ENCODE measurements around the gene GSTM5.

The GSTM5 gene

DNA sequence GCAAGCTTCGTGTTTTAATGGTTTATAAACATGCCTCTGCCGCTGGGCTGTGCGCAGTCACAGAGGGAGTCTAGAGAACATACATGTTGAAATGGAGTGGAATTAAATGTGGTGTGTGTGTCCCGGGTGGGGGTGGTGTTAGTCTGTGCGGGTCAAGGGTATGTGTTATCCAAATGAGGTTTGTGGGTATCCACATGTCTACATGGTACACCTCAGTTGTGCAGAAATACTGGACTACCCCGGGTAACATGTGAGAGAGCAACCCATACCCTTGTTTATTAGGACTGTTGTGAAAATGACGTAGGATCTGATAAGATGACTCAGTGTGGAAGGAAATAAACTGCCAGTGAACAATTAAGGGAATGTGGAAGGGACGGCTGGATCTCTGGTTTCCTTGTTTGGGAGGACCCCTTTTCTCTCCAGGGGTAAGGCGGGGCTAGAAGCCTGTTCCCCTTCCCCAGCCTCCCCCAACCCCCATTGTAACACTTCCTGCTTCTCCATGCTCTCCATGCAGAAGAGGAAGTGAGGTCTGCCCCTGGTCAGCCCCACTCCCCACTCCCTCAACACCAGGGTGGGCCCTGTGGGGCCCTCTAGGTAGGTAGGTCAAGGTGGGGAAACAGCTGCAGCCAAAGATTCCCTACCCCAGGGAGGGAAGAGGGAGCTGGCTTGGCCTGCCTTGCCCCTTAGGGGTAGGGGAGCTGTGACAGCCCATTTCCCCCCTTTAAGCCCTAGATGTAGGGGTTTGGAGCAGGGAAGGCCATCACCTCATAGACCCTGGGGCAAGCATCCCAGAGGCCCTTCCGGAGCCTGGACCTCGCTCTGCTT, 51.0 kb downstream of the GSTM5 start:
- no peak overlapping the region for H2BK15ac ChIP-seq (ENCODE audit: low read length)
- no peak overlapping the region for H4K91ac ChIP-seq (ENCODE audit: low read depth, low read length, poor library complexity)
- no peak for DNase-seq (ENCODE audit: low spot score)
- no peak overlapping the region for H3K4me3 ChIP-seq (ENCODE audit: low read length in 2 of 2)
- WGBS, 2 donors (ENCODE audit: extremely low coverage in 2 of 2, insufficient read length in 2 of 2, insufficient replicate concordance in 1 of 2): no CpG with 5 or more reads among the region's 11 CpGs
- H2BK5ac ChIP-seq (ENCODE audit: low read length): no peak overlapping the region
- peak overlapping the region; percentile 73 for H2AK5ac ChIP-seq (ENCODE audit: low read depth, low read length)
- peaks cover 0 to 7% of the 10 kb centered on the region in 2 donors for H3K4me1 ChIP-seq (ENCODE audit: control insufficient read depth in 2 of 2, insufficient read depth in 1 of 2, low read depth in 1 of 2, low read length in 2 of 2)
- no peak overlapping the region for H3K4me2 ChIP-seq (ENCODE audit: insufficient read depth, low read length, poor library complexity, severe bottlenecking)
- no peak overlapping the region for H3K4ac ChIP-seq (ENCODE audit: low read length)
- H2BK12ac ChIP-seq (ENCODE audit: low read length): no peak overlapping the region
- H4K8ac ChIP-seq (ENCODE audit: low read depth, low read length): no peak overlapping the region
- H3K36me3 ChIP-seq (replicated peaks in 1 of 2; ENCODE audit: control insufficient read depth in 2 of 2, insufficient read depth in 2 of 2, low read length in 2 of 2): no peaks in the 10 kb centered on the region
- no peak overlapping the region for H2AFZ ChIP-seq (ENCODE audit: low read length)
- H3K18ac ChIP-seq (ENCODE audit: low read length): peak overlapping the region; percentile 3
- H3K23ac ChIP-seq (ENCODE audit: low read depth, low read length, poor library complexity): no peak overlapping the region
- no peak overlapping the region for H2BK120ac ChIP-seq (ENCODE audit: low read depth, low read length)
- H3K9me3 ChIP-seq (replicated peaks in 1 of 2; ENCODE audit: control insufficient read depth in 2 of 2, insufficient read depth in 1 of 2, low read depth in 1 of 2, low read length in 2 of 2): no peaks in the 10 kb centered on the region
- no peak overlapping the region for H3K14ac ChIP-seq (ENCODE audit: low read length)
- no peak overlapping the region for H3K9ac ChIP-seq (ENCODE audit: low read depth, low read length, poor library complexity)
- H3K27ac ChIP-seq (replicated peaks; ENCODE audit: low read length): no peak overlapping the region
- no peaks in the 10 kb centered on the region for H3K79me1 ChIP-seq (ENCODE audit: low read depth, low read length)
- peaks cover 0 to 36% (median 0%) of the 10 kb centered on the region in 3 experiments for H3K27me3 ChIP-seq (ENCODE audit: control insufficient read depth in 3 of 3, insufficient read depth in 3 of 3, low read depth in 1 of 3, low read length in 3 of 3)

DNA sequence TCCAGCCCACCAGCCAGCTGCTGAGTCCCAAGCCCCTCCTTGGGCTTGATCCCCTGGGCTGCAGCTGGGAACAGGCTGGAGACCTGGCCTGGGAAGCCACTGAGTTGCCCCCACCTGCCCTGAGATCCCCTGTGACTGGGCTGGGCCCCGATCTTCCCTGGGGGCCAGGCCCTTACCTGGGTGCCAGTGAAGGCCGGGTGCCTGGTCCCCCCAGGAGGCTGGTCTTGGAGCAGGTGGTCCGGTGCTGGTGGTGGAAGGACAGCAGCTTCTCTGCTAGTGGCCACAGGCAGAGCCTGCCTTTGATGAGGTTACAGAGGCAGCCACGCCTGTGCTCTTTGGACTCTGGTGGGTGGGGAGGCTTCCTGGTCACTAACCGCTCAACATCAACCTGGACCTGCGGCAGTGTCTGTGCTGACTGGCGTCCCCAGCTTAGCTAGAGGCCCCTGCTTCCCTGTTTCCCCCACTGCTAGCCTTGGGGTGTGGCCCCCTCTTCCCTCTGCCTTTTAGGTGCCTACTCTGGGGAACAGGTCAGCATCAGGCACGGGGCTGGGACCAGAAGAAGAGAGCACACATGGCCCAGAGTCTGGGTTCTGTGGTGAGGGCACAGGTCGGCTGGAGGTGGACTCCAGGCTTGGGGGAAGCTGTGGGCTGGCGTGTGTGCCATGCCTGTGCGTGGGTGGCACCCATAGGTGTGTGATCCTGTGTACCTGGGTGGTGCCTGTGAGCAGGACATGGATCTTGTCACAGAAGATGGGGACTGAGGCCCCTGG, 51.8 kb downstream of the GSTM5 start, which contains the start of gene EPS8L3:
Gene EPS8L3 (minus strand): TSS at position 278 of the 770 bp plus-strand sequence. CDS start 2,174 bp downstream, outside the sequence.
- no peak within 1 kb of the TSS for H2AFZ ChIP-seq (ENCODE audit: low read length)
- no peak for DNase-seq (ENCODE audit: low spot score)
- H3K36me3 ChIP-seq (replicated peaks in 1 of 2; ENCODE audit: control insufficient read depth in 2 of 2, insufficient read depth in 2 of 2, low read length in 2 of 2): no peaks in the 10 kb centered on the region
- no peak within 1 kb of the TSS for H4K8ac ChIP-seq (ENCODE audit: low read depth, low read length)
- H3K4me3 ChIP-seq (ENCODE audit: low read length in 2 of 2): no peak within 1 kb of the TSS
- H2BK12ac ChIP-seq (ENCODE audit: low read length): no peak within 1 kb of the TSS
- peak within 1 kb of the TSS; percentile 82 for H4K91ac ChIP-seq (ENCODE audit: low read depth, low read length, poor library complexity)
- peak within 1 kb of the TSS; percentile 73 for H2AK5ac ChIP-seq (ENCODE audit: low read depth, low read length)
- H3K18ac ChIP-seq (ENCODE audit: low read length): peak within 1 kb of the TSS; percentile 46
- H3K14ac ChIP-seq (ENCODE audit: low read length): peak within 1 kb of the TSS; percentile 64
- H3K9ac ChIP-seq (ENCODE audit: low read depth, low read length, poor library complexity): peak within 1 kb of the TSS; percentile 13
- no peak within 1 kb of the TSS for H3K4me2 ChIP-seq (ENCODE audit: insufficient read depth, low read length, poor library complexity, severe bottlenecking)
- H3K23ac ChIP-seq (ENCODE audit: low read depth, low read length, poor library complexity): peak within 1 kb of the TSS; percentile 21
- H3K4ac ChIP-seq (ENCODE audit: low read length): no peak within 1 kb of the TSS
- no peaks in the 10 kb centered on the region for H3K79me1 ChIP-seq (ENCODE audit: low read depth, low read length)
- no peaks in the 10 kb centered on the region for H3K9me3 ChIP-seq (replicated peaks in 1 of 2; ENCODE audit: control insufficient read depth in 2 of 2, insufficient read depth in 1 of 2, low read depth in 1 of 2, low read length in 2 of 2)
- no peak within 1 kb of the TSS for H2BK120ac ChIP-seq (ENCODE audit: low read depth, low read length)
- H2BK15ac ChIP-seq (ENCODE audit: low read length): no peak within 1 kb of the TSS
- H2BK5ac ChIP-seq (ENCODE audit: low read length): no peak within 1 kb of the TSS
- peaks cover 0 to 7% of the 10 kb centered on the region in 2 donors for H3K4me1 ChIP-seq (ENCODE audit: control insufficient read depth in 2 of 2, insufficient read depth in 1 of 2, low read depth in 1 of 2, low read length in 2 of 2)
- no CpG with 5 or more reads among the region's 11 CpGs for WGBS, 2 donors (ENCODE audit: extremely low coverage in 2 of 2, insufficient read length in 2 of 2, insufficient replicate concordance in 1 of 2)
- H3K27ac ChIP-seq (replicated peaks; ENCODE audit: low read length): no peak within 1 kb of the TSS
- peaks cover 0 to 40% (median 0%) of the 10 kb centered on the region in 3 experiments for H3K27me3 ChIP-seq (ENCODE audit: control insufficient read depth in 3 of 3, insufficient read depth in 3 of 3, low read depth in 1 of 3, low read length in 3 of 3)

DNA sequence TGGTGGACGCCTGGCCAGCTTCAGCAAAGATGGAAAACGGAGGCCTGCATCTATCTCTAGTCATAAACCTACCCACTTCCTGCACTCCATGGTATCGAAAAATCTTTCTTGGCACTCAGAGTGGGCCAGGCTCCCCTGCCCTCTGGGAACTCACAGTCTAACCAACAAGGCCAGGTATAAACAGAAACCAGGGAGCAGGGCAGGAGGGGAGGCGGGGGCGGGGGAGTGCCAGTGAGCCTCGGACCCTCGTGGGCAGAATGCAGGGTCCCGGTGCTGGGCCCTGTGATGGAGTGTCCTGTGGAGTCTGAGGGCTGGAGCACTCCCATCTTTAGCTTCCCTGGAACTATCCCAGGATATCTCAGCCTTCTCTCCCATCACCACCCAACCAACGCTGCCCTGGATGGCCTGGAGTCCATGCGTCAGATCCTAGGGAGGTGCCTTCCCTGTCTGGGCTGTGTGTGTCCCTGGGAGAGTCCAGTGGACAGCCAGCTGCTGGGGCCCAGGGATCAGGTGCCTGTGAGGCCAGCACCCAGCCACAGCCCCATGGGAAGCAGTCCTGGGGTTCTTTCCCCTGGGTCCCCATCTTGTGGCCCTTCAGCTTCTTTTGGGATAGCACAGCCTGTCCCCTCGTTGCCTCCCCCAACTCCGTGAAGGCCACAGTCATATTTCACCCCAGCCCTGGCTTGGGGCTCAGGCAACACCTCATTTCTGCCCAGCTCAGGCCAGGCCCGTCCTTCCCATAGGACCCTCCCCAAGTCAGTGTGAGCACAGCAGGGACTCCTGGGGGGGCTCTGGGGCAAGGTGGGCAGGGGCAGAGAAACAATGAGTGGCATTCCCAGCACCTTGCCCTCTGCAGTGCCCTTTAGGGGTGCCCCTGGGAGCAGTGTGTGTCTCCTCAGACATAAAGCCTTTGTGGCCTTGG, 52.8 kb downstream of the GSTM5 start:
- peaks cover 0 to 49% (median 0%) of the 10 kb centered on the region in 3 experiments for H3K27me3 ChIP-seq (ENCODE audit: control insufficient read depth in 3 of 3, insufficient read depth in 3 of 3, low read depth in 1 of 3, low read length in 3 of 3)
- H2AK5ac ChIP-seq (ENCODE audit: low read depth, low read length): no peak overlapping the region
- no peaks in the 10 kb centered on the region for H3K9me3 ChIP-seq (replicated peaks in 1 of 2; ENCODE audit: control insufficient read depth in 2 of 2, insufficient read depth in 1 of 2, low read depth in 1 of 2, low read length in 2 of 2)
- H3K4me3 ChIP-seq (ENCODE audit: low read length in 2 of 2): no peak overlapping the region
- H2BK5ac ChIP-seq (ENCODE audit: low read length): no peak overlapping the region
- H3K4me1 ChIP-seq (ENCODE audit: control insufficient read depth in 2 of 2, insufficient read depth in 1 of 2, low read depth in 1 of 2, low read length in 2 of 2): peaks cover 0 to 7% of the 10 kb centered on the region in 2 donors
- no peak overlapping the region for H4K91ac ChIP-seq (ENCODE audit: low read depth, low read length, poor library complexity)
- WGBS, 2 donors (ENCODE audit: extremely low coverage in 2 of 2, insufficient read length in 2 of 2, insufficient replicate concordance in 1 of 2): no CpG with 5 or more reads among the region's 13 CpGs
- H4K8ac ChIP-seq (ENCODE audit: low read depth, low read length): no peak overlapping the region
- H3K4me2 ChIP-seq (ENCODE audit: insufficient read depth, low read length, poor library complexity, severe bottlenecking): no peak overlapping the region
- no peak overlapping the region for H2BK12ac ChIP-seq (ENCODE audit: low read length)
- H3K9ac ChIP-seq (ENCODE audit: low read depth, low read length, poor library complexity): no peak overlapping the region
- no peak overlapping the region for H3K27ac ChIP-seq (replicated peaks; ENCODE audit: low read length)
- no peak overlapping the region for H2AFZ ChIP-seq (ENCODE audit: low read length)
- no peak overlapping the region for H3K18ac ChIP-seq (ENCODE audit: low read length)
- no peak overlapping the region for H3K14ac ChIP-seq (ENCODE audit: low read length)
- DNase-seq (ENCODE audit: low spot score): no peak
- no peak overlapping the region for H3K4ac ChIP-seq (ENCODE audit: low read length)
- no peak overlapping the region for H3K23ac ChIP-seq (ENCODE audit: low read depth, low read length, poor library complexity)
- peak overlapping the region; percentile 82 for H2BK15ac ChIP-seq (ENCODE audit: low read length)
- no peaks in the 10 kb centered on the region for H3K36me3 ChIP-seq (replicated peaks in 1 of 2; ENCODE audit: control insufficient read depth in 2 of 2, insufficient read depth in 2 of 2, low read length in 2 of 2)
- H2BK120ac ChIP-seq (ENCODE audit: low read depth, low read length): no peak overlapping the region
- no peaks in the 10 kb centered on the region for H3K79me1 ChIP-seq (ENCODE audit: low read depth, low read length)

Data from neuronal stem cell (in vitro differentiated cells).